Lung microvascular endothelial cell (primary cell): ENCODE measurements around the gene TEX53. TPM values are rescaled to one million over a fixed set of nuclear protein-coding genes. Genes with fewer than 3 reads are reported as not detected.

ENCODE experiments used
- DNase-seq, 2 donors: peaks; one replicate each; pipeline versions ENCODE4 v3.0.0 to v3.0.0-alpha.2; 2010; ENCODE audit warnings: low read depth in 2 of 2
- total RNA-seq: library from RNA; depleted of rRNA; stranded (reverse); fragments of >200 nt; gene quantifications from 2 replicates; pipeline ENCODE4 v1.2.1, GENCODE V29; 2014

TEX53 gene
- total RNA-seq, 1 donor from 2014 or later = not detected

DNA sequence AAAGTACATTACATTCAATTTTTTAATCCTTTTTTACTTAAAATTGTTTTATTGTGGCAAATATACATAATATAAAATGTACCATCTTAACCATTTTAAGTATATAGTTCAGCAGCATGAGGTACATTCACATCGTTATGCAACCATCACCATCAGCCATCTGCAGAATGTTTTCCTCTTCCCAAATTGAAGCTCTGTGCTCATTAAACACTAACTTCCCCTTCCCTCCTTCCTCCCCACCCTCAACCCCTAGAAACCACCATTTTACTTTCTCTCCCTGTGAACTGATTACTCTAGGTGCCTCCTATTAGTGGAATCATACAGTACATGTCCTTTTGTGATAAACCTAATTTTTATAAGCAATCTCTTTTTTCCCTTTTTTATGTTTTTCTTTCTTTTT, 15.6 kb downstream of the TEX53 start:
- DNase-seq = no peak

DNA sequence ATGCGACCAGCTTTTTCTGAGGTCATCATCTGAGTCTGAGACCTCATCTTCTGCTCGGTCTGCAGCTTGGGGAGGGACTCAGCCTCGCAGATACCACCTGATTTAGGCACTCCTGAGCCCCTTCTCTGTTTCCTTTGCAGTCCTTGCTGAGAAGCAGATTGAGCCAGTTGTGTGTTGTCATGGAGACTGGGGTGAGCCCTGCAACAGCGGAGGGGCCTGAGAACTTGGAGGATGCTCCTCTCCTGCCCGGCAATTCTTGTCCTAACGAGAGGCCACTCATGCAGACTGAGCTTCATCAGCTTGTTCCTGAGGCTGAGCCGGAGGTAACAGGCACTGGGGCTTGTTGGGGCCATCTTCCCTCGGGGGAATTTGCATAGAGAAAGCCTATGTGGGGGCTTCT, 19.2 kb downstream of the TEX53 start:
- DNase-seq = no peak

GRCh38 chr9:114634387-114634786, 23.2 kb downstream of the TEX53 start:
- no peak for DNase-seq

GRCh38 chr9:114633438-114634089, 24.0 kb downstream of the TEX53 start:
- DNase-seq = no peak

DNA sequence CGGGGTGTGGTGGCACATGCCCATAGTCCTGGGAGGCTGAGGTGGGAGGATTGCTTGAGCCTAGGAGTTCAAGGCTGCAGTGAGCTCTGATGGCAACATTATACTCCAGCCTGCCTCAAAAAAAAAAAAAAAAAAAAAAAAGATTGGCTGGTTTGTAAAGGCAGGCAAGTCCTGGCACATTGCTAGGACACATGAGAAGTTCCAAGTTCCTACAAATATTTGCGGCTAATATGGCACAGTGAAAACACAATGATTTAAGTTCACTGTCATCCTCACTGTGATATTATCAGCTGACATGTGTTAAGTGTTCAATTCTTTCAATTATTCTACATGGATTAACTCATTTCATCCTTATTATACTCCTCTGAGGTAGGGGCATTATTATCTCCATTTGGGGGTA, 26.4 kb downstream of the TEX53 start:
- no peak for DNase-seq

- DNase-seq = no peak
Measured at GRCh38 chr9:114629563-114630090, 28.0 kb downstream of the TEX53 start.

- no peak for DNase-seq
Measured at GRCh38 chr9:114627553-114627952, 30.1 kb downstream of the TEX53 start.

DNA sequence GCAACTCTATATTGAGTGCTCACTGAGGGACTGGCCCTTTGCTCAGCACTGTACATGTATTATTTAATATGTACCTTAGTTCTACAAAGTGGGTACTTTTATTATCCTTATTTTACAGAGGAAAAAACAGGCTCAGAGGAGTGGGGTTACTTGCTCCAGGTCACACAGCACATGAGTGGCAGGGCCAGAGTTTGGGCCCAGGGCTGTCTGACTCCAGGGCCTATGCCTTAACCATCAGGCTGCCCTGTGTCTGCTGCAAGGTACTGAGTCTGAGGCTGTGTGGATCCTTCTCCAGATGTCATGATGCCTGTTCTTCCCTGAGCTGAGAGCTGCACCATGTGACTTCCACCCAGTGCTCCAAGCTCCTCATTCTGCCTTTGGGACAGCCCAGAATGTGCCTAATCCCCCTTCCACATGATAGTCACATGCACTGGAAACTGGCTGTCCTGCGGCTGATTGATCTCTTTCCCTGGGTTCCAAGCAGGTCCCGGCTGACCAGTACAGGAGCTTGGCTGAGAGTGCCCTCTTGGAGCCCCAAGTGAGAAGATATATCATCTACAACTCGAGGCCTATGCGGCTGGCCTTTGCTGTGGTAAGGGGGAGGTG, 31.1 kb downstream of the TEX53 start:
- DNase-seq = no peak

DNA sequence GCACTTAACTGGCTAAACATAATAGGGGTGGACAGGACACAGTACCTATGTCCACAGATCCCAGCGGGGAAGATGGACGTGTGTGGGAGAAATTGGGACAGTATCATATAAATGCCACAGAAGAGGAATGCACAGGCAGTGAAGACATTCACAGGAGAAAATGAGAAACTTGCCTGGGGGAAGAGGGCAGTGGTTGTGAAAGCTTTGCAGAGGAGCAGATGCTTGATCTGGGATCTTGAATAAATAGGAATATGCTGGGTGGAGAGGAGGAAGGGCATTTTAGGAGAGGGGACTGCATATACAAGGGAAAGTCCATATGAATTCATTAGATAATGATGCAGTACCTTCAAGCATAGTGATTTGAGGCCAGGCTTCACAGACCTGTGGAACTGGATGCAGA, 32.9 kb downstream of the TEX53 start:
- DNase-seq = no peak

DNA sequence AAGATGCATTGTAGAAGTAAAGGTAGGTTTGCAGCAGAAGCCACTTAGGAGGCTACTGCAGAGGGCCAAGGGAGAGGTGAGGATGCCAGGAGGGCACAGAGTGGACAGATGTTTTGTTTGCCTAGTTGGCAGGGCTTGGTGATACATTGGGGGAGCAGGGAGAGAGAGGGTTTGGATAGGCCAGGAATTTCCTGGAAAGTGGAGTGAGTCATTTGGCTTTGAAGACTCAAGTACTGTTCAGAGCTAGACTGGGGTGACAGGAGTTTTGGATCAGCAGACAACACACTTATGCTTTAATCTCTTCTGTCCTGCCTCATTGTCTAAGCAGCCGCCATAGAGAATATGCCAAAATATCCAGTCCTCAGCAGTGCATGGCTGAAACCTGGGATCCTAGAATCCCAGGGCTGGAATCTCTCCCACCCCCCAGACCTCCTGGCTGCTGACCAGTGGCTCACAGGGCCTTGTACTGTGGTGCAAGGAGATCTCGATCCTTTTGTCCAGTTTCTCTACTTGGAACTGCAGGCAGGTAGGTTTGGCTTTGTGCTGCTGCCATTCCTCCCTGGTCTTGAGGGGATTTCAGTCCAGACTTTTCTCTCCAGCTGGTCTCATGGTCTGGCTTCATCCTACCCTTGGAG, 35.5 kb downstream of the TEX53 start:
- peak; percentile 30 to 74 for DNase-seq

DNA sequence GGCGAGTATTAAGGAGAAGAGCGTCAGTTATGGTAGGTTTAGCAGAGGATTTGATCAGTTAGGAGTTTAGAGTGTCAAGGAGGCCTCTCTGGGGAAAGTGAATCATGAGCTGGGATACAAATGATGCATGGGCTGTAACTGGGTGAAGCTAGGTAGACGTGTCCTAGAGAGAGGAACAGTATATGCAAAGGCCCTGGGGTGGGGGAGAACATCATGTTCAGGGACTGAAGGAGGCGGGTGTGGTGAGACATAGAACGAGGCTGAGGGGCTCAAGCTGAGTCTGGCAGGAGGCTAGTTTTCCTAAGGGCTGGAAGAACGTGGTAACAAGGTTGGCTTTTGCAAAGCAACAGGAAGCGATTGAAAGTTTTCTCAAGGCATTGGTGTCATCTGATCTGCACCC, 36.0 kb downstream of the TEX53 start:
- no peak for DNase-seq

DNA sequence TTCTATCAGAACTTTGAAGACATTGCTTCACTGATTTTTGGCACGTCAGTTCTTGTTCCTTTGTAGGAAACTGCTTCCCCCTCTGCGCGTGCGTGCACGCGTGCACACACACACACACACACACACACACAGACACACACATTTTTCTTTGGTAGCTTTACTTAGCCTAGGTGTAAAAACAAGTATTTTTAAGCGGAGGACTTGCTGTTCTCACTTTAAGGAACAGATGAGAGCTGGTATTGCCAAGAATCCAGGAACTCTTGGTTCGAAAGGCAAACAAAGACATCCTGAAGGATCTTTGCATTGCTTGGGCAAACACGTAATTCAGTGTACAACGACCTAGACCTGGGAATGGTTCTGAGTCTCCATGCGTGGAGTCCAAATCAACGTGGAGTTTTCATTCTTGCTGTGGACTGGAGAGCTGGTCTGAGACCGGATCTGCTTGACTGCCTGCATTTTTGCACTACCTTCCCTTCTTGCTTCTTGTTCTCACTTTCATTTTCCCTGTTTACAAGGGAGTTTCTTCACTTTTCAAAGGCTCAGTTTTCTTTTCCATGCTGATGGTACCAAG, 38.3 kb downstream of the TEX53 start:
- peak in 1 of 2 donors; percentile 55 for DNase-seq

- DNase-seq = no peak
Measured at GRCh38 chr9:114616684-114617520, 40.7 kb downstream of the TEX53 start.

DNA sequence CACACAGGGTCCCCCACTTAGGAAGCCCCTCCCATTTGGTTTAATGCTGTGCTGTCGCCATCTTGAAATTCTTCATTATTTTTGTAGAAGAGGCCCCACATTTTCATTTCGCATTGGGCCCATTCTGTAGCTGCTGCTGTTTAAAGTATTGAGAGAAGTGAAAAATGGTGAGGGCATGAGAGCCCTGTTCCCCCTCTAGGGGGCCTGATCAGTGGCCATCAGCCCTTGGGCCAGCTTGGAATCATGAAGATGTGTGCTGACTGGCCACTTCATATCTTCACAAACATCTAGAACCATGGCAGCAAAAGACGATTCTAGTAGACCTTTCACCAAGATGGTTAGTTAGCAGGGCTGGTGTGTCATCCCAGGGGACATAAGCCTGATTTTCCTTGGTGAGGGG, 43.2 kb downstream of the TEX53 start:
- DNase-seq = no peak

DNA sequence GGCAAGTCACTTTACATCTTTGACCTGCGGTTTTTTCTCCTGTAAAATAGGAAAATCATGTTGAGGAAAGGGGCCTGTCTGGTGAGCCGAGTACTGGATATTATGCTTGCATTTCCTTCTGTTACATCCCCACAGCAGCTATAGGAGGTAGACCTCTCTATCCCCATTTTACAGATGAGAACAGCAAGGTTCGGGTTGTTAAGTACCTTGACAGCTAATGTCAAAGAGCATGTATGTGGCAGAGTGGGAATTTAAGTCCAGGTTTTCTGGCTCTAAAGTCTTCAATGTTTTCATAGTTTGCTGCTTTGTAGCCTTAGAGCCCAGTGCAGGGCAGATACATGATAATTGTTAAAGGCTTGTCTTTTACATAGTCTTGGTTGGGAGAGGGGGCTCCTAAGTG, 43.7 kb downstream of the TEX53 start:
- DNase-seq = no peak

DNA sequence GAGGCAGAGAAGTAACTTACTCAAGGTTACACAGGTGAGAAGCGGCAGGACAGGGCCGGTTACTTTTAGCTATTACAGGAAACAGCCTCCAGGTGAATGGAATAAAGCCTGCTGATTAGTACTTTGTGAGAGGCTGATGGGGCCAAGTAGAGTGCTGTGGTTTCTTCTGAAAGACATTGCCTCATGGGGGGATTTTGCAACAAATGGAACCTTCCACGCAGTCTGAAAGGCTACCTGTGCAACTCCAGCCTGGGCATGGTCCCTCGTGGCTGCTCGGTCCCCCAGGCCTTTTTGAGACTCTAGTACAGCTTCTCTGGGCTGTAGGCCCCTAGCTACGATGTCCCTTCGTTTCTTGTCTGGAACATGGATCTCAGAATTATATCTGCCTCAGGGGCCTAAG, 44.5 kb downstream of the TEX53 start:
- DNase-seq = no peak

DNA sequence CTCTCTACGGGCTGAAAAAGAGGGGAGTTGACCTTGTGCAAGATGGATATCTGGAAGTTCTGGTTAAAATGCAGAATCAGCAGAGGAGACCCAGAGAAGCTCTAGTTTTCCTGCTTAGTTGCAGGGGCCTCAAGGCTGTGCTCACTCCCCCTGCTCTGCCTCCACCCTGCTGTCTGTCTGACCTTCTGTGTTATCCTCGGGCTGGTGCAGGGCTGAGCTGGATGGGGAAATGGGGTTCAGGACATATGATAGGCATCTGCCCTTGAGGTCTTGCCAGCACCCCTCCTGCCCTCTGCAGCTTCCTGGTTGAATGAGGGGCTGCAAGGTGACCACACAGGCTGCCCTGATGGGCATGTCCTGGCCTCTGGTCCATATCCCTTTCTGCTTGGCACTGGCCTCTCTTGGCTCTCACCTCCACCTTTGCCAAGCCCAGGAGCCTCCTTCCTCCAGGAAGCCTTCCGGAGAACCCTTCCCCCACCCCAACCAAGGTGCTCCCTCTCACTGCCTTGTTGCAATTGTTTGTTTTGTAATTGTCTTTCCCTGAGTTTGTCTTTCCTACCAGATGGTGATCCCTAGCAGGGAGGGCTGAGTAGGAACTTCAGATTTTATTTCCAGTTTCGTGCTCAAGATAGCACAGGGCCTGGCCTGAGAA, 45.2 kb downstream of the TEX53 start:
- DNase-seq = no peak

- DNase-seq = peak; percentile 32 to 53
Measured at GRCh38 chr9:114611516-114612271, 45.9 kb downstream of the TEX53 start.

GRCh38 chr9:114608525-114608796, 49.1 kb downstream of the TEX53 start:
- DNase-seq = no peak

- DNase-seq = no peak
Measured at GRCh38 chr9:114607671-114608524, 49.7 kb downstream of the TEX53 start.
